Mesendoderm (in vitro differentiated cells): ENCODE measurements around the gene NUDT11.
"Not testable (repeated sequence)": the region's sequence is repeated elsewhere in the genome, so short reads cannot be mapped to it uniquely, and the experiment has no call there.

ENCODE experiments used
- DNase-seq: peaks from one replicate; pipeline ENCODE4 v3.0.0; 2013
- H2AK5ac ChIP-seq: 2 replicates; pipeline ENCODE4 v1.6.1; 2013; ENCODE audit warnings: low read length, inconsistent platforms
- H2BK120ac ChIP-seq: 2 replicates; pipeline ENCODE4 v1.6.1; 2013; ENCODE audit warnings: low read depth, mild to moderate bottlenecking, low read length, moderate library complexity, mixed read lengths
- H2BK15ac ChIP-seq: replicated peaks from 2 replicates; pipeline ENCODE4 v1.6.1; 2013; ENCODE audit warnings: low read depth, mild to moderate bottlenecking, moderate library complexity
- H2BK5ac ChIP-seq: 2 replicates; pipeline ENCODE4 v1.6.1; 2013; ENCODE audit warnings: low read length, inconsistent platforms
- H3K18ac ChIP-seq: 2 replicates; pipeline ENCODE4 v1.6.1; 2013; ENCODE audit warnings: mild to moderate bottlenecking, low read length, mixed read lengths
- H3K23ac ChIP-seq: one replicate; pipeline ENCODE4 v1.6.1; 2013; ENCODE audit warnings: low read length
- H3K27ac ChIP-seq: 2 replicates; pipeline ENCODE4 v1.5.1; 2013; ENCODE audit warnings: low read depth, mild to moderate bottlenecking, inconsistent platforms, low read length, moderate library complexity
- H3K27me3 ChIP-seq: 2 replicates; pipeline ENCODE4 v1.6.1; 2013; ENCODE audit warnings: low read length, control low read depth, mild to moderate bottlenecking, inconsistent platforms; ENCODE audit not compliant: insufficient read depth, poor library complexity
- H3K36me3 ChIP-seq: 2 replicates; pipeline ENCODE4 v1.6.1; 2013; ENCODE audit warnings: low read length, inconsistent platforms; ENCODE audit not compliant: control insufficient read depth, insufficient read depth
- H3K4ac ChIP-seq: one replicate; pipeline ENCODE4 v1.6.1; 2013; ENCODE audit warnings: low read depth, mild to moderate bottlenecking, low read length, moderate library complexity
- H3K4me1 ChIP-seq: 2 replicates; pipeline ENCODE4 v1.6.1; 2013; ENCODE audit warnings: low read depth, low read length, inconsistent platforms; ENCODE audit not compliant: control insufficient read depth
- H3K4me2 ChIP-seq: 2 replicates; pipeline ENCODE4 v1.6.1; 2013; ENCODE audit warnings: low read length
- H3K4me3 ChIP-seq: 2 replicates; pipeline ENCODE4 v1.5.1; 2013; ENCODE audit warnings: mild to moderate bottlenecking, low read length
- H3K56ac ChIP-seq: one replicate; pipeline ENCODE4 v1.6.1; 2013; ENCODE audit warnings: low read length
- H3K79me1 ChIP-seq: 2 replicates; pipeline ENCODE4 v1.6.1; 2013; ENCODE audit warnings: low read length, inconsistent platforms
- H3K79me2 ChIP-seq: 2 replicates; pipeline ENCODE4 v1.6.1; 2013; ENCODE audit warnings: mild to moderate bottlenecking, low read length; ENCODE audit not compliant: control insufficient read depth, insufficient read depth
- H3K9ac ChIP-seq: 2 replicates; pipeline ENCODE4 v1.6.1; 2013; ENCODE audit warnings: low read length, inconsistent platforms
- H4K5ac ChIP-seq: one replicate; pipeline ENCODE4 v1.6.1; 2013; ENCODE audit warnings: low read length
- H4K8ac ChIP-seq: one replicate; pipeline ENCODE4 v1.6.1; 2013; ENCODE audit warnings: low read depth, mild to moderate bottlenecking, control low read depth, low read length, moderate library complexity
- WGBS: extraction: QIAGEN DNeasy Blood & Tissue Kit; methylation state at CpG from one replicate; pipeline ENCODE4 v1.1.7; 2013; ENCODE audit warnings: low lambda C conversion rate, missing lambda C conversion rate; ENCODE audit not compliant: insufficient coverage; ENCODE audit errors: extremely low coverage; 5-methylcytosine and 5-hydroxymethylcytosine counted together

Gene NUDT11

GRCh38 chrX:51494409-51494808 lies 2.0 kb downstream of the NUDT11 start:
- Histone ChIP-seq H2BK15ac (no peak overlapping the region), H3K4me1 (no peaks in the 10 kb centered on the region), H3K27me3 (no peaks in the 10 kb centered on the region), H3K56ac (no peak overlapping the region), H4K8ac (no peak overlapping the region), H3K36me3 (no peaks in the 10 kb centered on the region), H4K5ac (no peak overlapping the region), H3K27ac (no peak overlapping the region), H2BK5ac (no peak overlapping the region), H3K79me1 (no peaks in the 10 kb centered on the region), H2AK5ac (no peak overlapping the region), H3K4me3 (no peak overlapping the region), H3K4ac (no peak overlapping the region), H3K18ac (no peak overlapping the region), H3K4me2 (no peak overlapping the region), H3K9ac (no peak overlapping the region), H2BK120ac (no peak overlapping the region), H3K79me2 (no peaks in the 10 kb centered on the region), H3K23ac (no peak overlapping the region)
- no CpG with 5 or more reads among the region's 4 CpGs for WGBS
- DNase-seq = no peak

GRCh38 chrX:51487960-51488267 lies 8.5 kb downstream of the NUDT11 start:
- no CpG with 5 or more reads among the region's 2 CpGs for WGBS

GRCh38 chrX:51484616-51485015 lies 11.8 kb downstream of the NUDT11 start:
- no peak overlapping the region for H2BK15ac ChIP-seq
- WGBS = no CpG with 5 or more reads among the region's 6 CpGs

More at GRCh38 chrX:51487960-51488267, 8.5 kb downstream of the NUDT11 start:
- Histone ChIP-seq H3K9ac (no peak overlapping the region), H3K56ac (peak overlapping the region; percentile 42), H2AK5ac (no peak overlapping the region), H3K23ac (no peak overlapping the region), H3K27ac (no peak overlapping the region), H4K5ac (no peak overlapping the region), H3K4me3 (no peak overlapping the region), H3K79me2 (no peaks in the 10 kb centered on the region), H2BK120ac (no peak overlapping the region), H2BK15ac (no peak overlapping the region), H3K79me1 (no peaks in the 10 kb centered on the region), H3K36me3 (no peaks in the 10 kb centered on the region), H3K4me1 (no peaks in the 10 kb centered on the region), H3K4me2 (no peak overlapping the region), H4K8ac (no peak overlapping the region), H3K18ac (no peak overlapping the region), H3K27me3 (no peaks in the 10 kb centered on the region), H2BK5ac (no peak overlapping the region), H3K4ac (no peak overlapping the region)
- DNase-seq = no peak

GRCh38 chrX:51482411-51482810 lies 14.0 kb downstream of the NUDT11 start:
- H2BK5ac ChIP-seq = not testable (repeated sequence)
- WGBS = no CpG with 5 or more reads among the region's 5 CpGs

More at GRCh38 chrX:51484616-51485015, 11.8 kb downstream of the NUDT11 start:
- H3K18ac ChIP-seq = no peak overlapping the region
- H3K9ac ChIP-seq = no peak overlapping the region
- H2BK120ac ChIP-seq = no peak overlapping the region
- H3K27ac ChIP-seq = no peak overlapping the region
- H3K79me1 ChIP-seq = no peaks in the 10 kb centered on the region
- H3K4ac ChIP-seq = no peak overlapping the region
- no peaks in the 10 kb centered on the region for H3K36me3 ChIP-seq
- no peak overlapping the region for H2AK5ac ChIP-seq
- H3K4me2 ChIP-seq = no peak overlapping the region
- no peak overlapping the region for H2BK5ac ChIP-seq
- no peak for DNase-seq
- no peak overlapping the region for H3K4me3 ChIP-seq
- H3K56ac ChIP-seq = no peak overlapping the region
- H3K79me2 ChIP-seq = no peaks in the 10 kb centered on the region
- no peaks in the 10 kb centered on the region for H3K27me3 ChIP-seq
- no peak overlapping the region for H4K8ac ChIP-seq
- H3K4me1 ChIP-seq = no peaks in the 10 kb centered on the region
- H4K5ac ChIP-seq = no peak overlapping the region
- H3K23ac ChIP-seq = no peak overlapping the region

GRCh38 chrX:51476930-51477329 lies 19.5 kb downstream of the NUDT11 start:
- H3K4me2 ChIP-seq = no peak overlapping the region

More at GRCh38 chrX:51482411-51482810, 14.0 kb downstream of the NUDT11 start:
- not testable (repeated sequence) for H3K36me3 ChIP-seq, H2BK120ac ChIP-seq, H3K4me3 ChIP-seq, H3K23ac ChIP-seq, H2BK15ac ChIP-seq, H4K5ac ChIP-seq, H3K79me1 ChIP-seq, H3K79me2 ChIP-seq, H3K56ac ChIP-seq, H4K8ac ChIP-seq, H2AK5ac ChIP-seq, H3K9ac ChIP-seq, DNase-seq, H3K4me1 ChIP-seq, H3K18ac ChIP-seq, H3K27me3 ChIP-seq, H3K4ac ChIP-seq, H3K4me2 ChIP-seq, H3K27ac ChIP-seq

GRCh38 chrX:51463322-51463721 lies 33.1 kb downstream of the NUDT11 start:
- Histone ChIP-seq H2AK5ac (no peak overlapping the region), H3K36me3 (no peaks in the 10 kb centered on the region), H2BK15ac (no peak overlapping the region), H3K4me2 (no peak overlapping the region), H3K56ac (no peak overlapping the region), H3K4me3 (no peak overlapping the region), H3K79me1 (no peaks in the 10 kb centered on the region), H3K79me2 (no peaks in the 10 kb centered on the region), H3K4me1 (no peaks in the 10 kb centered on the region), H3K27me3 (no peaks in the 10 kb centered on the region), H2BK120ac (no peak overlapping the region), H3K27ac (no peak overlapping the region), H4K5ac (no peak overlapping the region), H3K18ac (no peak overlapping the region), H4K8ac (no peak overlapping the region), H3K9ac (no peak overlapping the region), H2BK5ac (no peak overlapping the region), H3K4ac (no peak overlapping the region), H3K23ac (no peak overlapping the region)
- WGBS = no CpG with 5 or more reads among the region's 4 CpGs
- DNase-seq = no peak

More at GRCh38 chrX:51476930-51477329, 19.5 kb downstream of the NUDT11 start:
- Histone ChIP-seq H2AK5ac (no peak overlapping the region), H2BK5ac (no peak overlapping the region), H3K18ac (no peak overlapping the region), H3K27me3 (no peaks in the 10 kb centered on the region), H4K8ac (no peak overlapping the region), H4K5ac (no peak overlapping the region), H3K79me2 (no peaks in the 10 kb centered on the region), H3K23ac (no peak overlapping the region), H3K36me3 (no peaks in the 10 kb centered on the region), H3K79me1 (no peaks in the 10 kb centered on the region), H3K56ac (no peak overlapping the region), H3K4ac (no peak overlapping the region), H3K4me3 (no peak overlapping the region), H3K4me1 (no peaks in the 10 kb centered on the region), H3K27ac (no peak overlapping the region), H2BK15ac (no peak overlapping the region), H3K9ac (no peak overlapping the region), H2BK120ac (no peak overlapping the region)
- no CpG with 5 or more reads among the region's 1 CpG for WGBS
- DNase-seq = no peak
